Measurements from ENCODE around the gene LRRC37A3. TPM values are rescaled to one million over a fixed set of nuclear protein-coding genes. Genes with fewer than 3 reads are reported as not detected.
A peak's percentile ranks its signal among the peaks of the same experiment; 100 is the strongest.
"Not testable (repeated sequence)": the region's sequence is repeated elsewhere in the genome, so short reads cannot be mapped to it uniquely, and the experiment has no call there.

Gene LRRC37A3
- total RNA-seq, 1 experiment from 2014 or later, result 12.7 TPM

DNA sequence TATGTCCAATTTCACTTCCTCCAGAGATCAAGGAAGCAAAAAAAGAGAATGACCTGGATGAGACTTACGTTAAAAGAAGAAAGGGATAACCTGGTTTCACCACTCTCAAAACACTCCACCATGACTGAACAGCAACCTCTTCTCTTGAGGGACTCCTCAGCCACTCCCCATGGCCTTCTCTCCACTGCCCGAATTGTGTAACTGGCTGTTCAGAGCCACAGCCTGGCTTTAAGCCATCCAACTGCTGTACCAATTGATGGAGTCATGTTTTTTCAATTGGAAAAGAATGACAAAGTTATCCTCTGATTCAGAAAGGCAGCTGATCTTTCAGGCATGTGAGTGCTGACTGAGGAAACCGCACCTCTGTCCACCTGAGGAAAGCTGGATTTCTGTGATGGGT is 85.2 kb downstream of the LRRC37A3 start:
- DNase-seq (ENCODE audit: low read depth), result peak; percentile 13

DNA sequence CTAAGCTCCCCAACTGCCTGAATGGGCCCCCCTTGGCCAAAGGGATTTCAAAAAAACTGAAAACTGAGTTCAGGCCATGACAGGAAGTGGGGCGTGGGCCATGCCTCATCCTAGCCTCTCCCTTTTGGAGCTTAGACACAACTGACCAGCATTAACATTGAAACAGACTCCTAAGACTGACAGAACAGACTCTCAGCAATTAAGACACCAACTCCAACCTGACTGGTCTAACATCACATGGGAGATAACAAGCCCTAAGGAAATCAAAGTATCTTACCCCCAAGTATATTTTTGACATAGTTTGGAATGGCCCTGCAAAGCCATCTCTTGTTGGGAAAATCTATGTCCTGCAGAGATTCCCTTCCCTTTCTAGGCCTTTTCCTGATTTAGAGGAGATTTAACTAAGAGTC is 88.6 kb downstream of the LRRC37A3 start:
- not testable (repeated sequence) for DNase-seq (ENCODE audit: low read depth)

DNA sequence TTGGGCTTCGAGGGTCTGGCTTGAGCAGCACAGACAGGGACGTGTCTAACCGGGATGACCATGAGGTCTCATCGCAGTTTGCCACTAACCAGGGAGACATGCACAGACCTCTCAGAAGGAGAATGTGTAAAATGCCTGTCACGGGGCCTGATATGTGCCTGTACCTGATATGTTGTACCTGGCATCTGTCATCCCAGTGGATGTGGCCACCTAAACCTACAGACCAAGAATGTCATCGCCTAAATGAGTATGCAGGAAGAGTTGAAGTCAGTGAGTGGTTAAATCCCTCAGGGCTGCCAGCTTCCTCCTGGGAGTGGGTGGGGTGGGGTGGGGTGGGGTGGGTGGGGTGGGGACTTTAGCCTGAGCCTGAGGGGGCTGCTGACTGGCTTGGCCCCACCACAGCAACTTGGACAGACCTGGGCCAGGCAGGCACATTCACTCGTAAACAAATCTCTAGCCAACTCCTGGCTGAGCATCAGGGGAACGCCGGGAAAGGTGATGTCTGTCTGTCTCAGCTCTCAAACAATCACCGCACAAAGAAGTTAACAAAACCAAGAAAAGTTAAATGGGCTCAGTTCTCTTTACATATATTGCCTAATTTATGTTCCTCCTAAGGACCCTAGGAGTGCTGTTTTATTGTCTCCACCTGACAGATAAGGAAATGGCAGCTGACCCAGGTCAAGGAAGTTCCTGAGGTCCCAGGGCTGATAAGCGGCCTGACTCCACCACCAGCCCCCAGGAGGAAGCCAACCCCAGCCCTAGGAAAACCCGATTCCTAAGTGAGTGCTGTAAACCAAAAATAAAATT is 89.3 kb downstream of the LRRC37A3 start:
- not testable (repeated sequence) for DNase-seq (ENCODE audit: low read depth)

DNA sequence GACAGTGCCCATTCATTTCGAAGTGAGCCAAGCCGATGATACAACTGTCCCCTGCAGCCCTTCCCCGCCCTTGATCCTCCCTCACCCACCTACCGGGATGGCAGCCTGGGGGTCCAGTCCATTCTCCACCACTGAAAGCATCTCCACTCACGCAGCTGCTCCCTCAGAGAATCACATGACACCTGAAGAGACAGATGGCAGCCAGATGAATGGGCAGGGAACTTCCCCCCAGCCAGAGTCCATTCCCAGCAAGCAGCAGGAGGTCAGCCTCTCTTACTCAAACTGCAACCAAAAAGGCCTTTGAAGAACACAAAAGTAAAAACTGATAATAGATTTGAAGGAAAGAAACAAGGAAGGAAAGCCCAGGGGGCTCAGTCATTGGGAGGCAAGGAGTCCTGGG is 90.2 kb downstream of the LRRC37A3 start:
- not testable (repeated sequence) for DNase-seq (ENCODE audit: low read depth)

DNA sequence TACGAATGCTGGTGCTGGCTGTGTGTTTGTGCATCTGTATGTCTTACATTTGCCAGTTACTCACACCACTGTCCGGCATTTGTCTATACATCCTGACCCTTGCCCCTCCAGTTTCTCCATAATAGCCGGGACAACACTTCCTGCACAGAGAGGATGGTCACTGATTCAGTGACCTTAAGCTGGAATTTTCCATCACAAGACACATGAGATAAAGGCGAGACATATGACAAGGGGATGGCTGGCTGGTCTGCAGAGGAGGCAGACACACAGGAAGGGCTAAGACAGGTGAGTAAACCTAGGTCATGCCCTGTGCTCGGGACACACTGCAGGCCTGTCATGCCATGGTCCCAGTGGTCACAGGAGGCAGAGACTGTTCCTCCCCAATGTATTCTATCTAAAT is 100.4 kb downstream of the LRRC37A3 start:
- not testable (repeated sequence) for DNase-seq (ENCODE audit: low read depth)

DNA sequence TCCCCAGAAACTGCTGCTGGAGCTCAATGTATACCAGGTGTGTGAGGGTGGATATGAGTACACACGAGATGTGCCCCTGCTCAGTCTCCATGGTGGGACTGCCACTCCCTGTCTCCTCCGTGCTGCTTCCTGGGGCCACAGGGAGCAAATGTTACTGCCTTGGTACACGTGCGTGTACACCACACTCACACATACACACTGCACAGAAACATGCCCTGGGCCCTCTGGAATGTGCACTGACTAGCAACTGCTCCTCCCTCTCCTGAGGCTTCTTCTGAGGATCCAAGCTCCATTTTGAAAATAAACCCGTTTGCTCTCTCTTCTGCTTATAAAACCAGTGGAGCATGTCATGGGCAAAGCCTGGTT is 103.5 kb downstream of the LRRC37A3 start:
- not testable (repeated sequence) for DNase-seq (ENCODE audit: low read depth)

DNA sequence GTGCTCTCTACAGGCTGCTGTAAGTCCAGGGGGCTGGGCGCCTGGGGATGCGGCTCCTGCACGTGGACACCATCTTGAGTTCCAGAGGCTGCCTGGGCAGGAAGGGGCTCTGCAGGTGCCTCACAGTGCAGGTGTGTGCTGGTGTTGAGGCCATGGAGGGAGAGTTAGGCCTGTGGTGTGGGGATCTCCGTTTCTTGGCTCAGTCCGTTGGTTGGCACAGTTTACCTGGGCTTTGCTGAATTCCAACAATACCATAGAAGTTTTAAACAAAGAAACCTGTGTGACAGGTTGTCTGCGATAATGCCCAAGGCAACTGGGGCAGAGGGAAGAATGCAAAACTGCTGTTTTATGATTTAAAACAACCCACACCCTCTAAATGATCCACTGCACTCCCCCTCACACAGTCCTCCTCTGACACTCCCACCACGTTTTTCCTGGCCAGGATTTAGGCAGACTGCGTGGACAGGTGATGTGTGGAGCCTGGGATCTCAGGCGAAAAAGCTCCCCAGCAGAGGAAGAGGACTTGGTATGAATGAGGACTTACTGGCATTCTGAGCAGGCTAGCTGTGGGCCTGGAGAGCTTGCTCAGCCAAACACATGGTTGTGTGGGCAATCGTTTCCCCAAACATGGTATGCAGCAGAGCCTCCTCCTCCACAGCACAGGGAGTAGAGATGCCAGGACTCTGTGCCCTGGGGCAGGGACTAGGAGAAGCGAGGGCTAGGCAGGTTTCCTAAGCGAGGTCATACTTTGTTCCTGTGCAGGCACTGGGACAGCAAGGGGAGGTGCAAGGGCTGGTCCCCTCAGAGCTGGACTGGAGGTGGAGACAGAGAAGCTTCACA is 104.1 kb downstream of the LRRC37A3 start:
- peak; percentile 71 for DNase-seq (ENCODE audit: low read depth)

DNA sequence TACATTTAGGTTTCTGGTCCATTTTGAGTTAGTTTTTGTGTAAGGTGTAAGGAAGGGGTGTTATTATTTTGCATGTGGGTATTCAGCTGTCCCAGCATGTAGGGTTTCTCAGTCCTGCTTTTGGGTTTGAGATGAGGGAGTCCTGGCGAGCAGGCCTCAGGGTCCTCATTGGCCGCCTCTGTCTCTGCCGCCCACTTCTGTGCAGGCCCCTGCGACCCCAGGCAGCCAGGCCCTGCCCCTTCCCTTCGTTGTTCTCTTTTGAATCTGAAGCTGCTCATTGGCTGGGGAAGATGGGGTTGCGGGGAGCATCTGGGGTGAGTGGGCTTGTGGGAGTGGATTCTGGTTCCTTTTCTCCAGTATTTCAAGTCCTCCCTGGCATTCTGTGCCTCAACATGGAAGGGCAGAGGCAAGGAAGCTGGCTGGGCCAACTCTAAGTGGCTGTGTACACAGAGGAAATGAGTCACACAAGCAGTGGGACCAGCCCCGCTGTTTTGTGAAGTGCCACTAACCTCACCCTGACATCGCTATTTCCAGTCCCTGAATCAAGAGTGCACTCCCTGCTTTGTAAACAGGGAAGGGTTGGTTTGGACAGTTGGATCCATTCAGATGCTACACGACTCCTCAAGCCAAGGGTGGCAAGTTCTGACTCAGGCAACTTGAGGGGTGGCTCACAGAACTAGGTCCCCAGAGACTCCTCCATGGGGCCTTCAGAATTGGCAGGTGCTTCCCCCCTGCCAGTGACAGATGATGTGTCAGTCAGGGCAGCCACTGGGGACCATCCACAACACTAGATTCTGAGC is 110.9 kb downstream of the LRRC37A3 start:
- peak; percentile 86 for DNase-seq (ENCODE audit: low read depth)

Other genes starting within 250 kb of the LRRC37A3 start
- 40.4 and 61.9 TPM in 2 replicates for gene GNA13, start 137.3 kb upstream of the LRRC37A3 start, total RNA-seq (2014; rRNA removed; shearing (Covaris generic))
- gene RGS9, start 217.9 kb upstream of the LRRC37A3 start, total RNA-seq (2014; rRNA removed; shearing (Covaris generic)), result 5.4 and 6.0 TPM in 2 replicates

All from M059J (cell line).